NCI-H2171 treated with DMSO at 0.1 percent for 48 hours (cell line): ENCODE data around the gene KIAA0513.

Source experiments
- DNase-seq: peaks from one replicate; lab custom pipeline; 2025; lab: John Stamatoyannopoulos, UW

Gene KIAA0513

GRCh38 chr16:85004587-85005205 is 22.9 kb upstream of the KIAA0513 start:
- no peak for DNase-seq

- no peak for DNase-seq
These were observed 22.1 kb upstream of the KIAA0513 start for GRCh38 chr16:85005285-85006069.

GRCh38 chr16:85006639-85007038 is 21.0 kb upstream of the KIAA0513 start:
- DNase-seq: no peak

- DNase-seq: no peak
These were observed 19.9 kb upstream of the KIAA0513 start for GRCh38 chr16:85007496-85008214.

GRCh38 chr16:85008271-85008670 is 19.3 kb upstream of the KIAA0513 start:
- no peak for DNase-seq

- peak; percentile 18 for DNase-seq
These were observed 17.1 kb upstream of the KIAA0513 start for GRCh38 chr16:85010446-85010930.

GRCh38 chr16:85010931-85011845 is 16.4 kb upstream of the KIAA0513 start, which contains the start of gene ZDHHC7:
Gene ZDHHC7, minus strand, starts transcription at chr16:85011535. Its CDS starts 20,917 bp downstream, at chr16:84990618.
- peak; percentile 84 for DNase-seq

GRCh38 chr16:85011846-85012284 is 15.7 kb upstream of the KIAA0513 start:
- no peak for DNase-seq

- DNase-seq: no peak
These were observed 13.3 kb upstream of the KIAA0513 start for GRCh38 chr16:85014311-85014710.

- DNase-seq: no peak
These were observed 12.0 kb upstream of the KIAA0513 start for GRCh38 chr16:85015481-85016187.

GRCh38 chr16:85017151-85017550 is 10.4 kb upstream of the KIAA0513 start:
- no peak for DNase-seq

GRCh38 chr16:85017633-85018032 is 10.0 kb upstream of the KIAA0513 start:
- DNase-seq: no peak

- DNase-seq: no peak
These were observed 8.9 kb upstream of the KIAA0513 start for GRCh38 chr16:85018529-85019236.

GRCh38 chr16:85019659-85020245 is 7.8 kb upstream of the KIAA0513 start:
- DNase-seq: peak; percentile 7

GRCh38 chr16:85025781-85026653 is 1.6 kb upstream of the KIAA0513 start:
- no peak for DNase-seq

GRCh38 chr16:85026703-85027102 is 892 bp upstream of the KIAA0513 start:
- no peak for DNase-seq

- peak; percentile 17 for DNase-seq
These were observed 526 bp downstream of the KIAA0513 start for GRCh38 chr16:85027958-85028684.
